ENCODE data around the gene SH3PXD2A. TPM values are rescaled to one million over a fixed set of nuclear protein-coding genes. Genes with fewer than 3 reads are reported as not detected.

The SH3PXD2A gene
- total and polyA plus RNA-seq, 12 donors = 6.9 to 44.9 (median 34.4) TPM

- H3K27me3 ChIP-seq = no peaks in the 10 kb centered on the region
- ATAC-seq (no peak), DNase-seq (no peak)
- peaks cover 0 to 51% (median 9%) of the 10 kb centered on the region in 9 donors for H3K36me3 ChIP-seq
- no peak overlapping the region for H3K27ac ChIP-seq
- no peak overlapping the region for H3K4me3 ChIP-seq
- TF ChIP-seq CTCF (IDR thresholded peaks at IDR 0.05) = no peak
- intact Hi-C loops (cut with DNase I) = loop anchor here in 4 of 10 donors (5.0 to 10.0 kb wide), 5 partner anchors 48 to 264 kb away; partner anchors contain the start of gene SH3PXD2A (in 1 of the 4)
- peaks cover 0 to 37% (median 11%) of the 10 kb centered on the region in 9 donors for H3K4me1 ChIP-seq
- 91 to 95% methylated on average over 6 of the region's 6 CpGs for WGBS, 2 donors
- no peaks in the 10 kb centered on the region for H3K9me3 ChIP-seq
Observed at GRCh38 chr10:103600325-103600724, 255.1 kb downstream of the SH3PXD2A start.

GRCh38 chr10:103599907-103600306, 255.5 kb downstream of the SH3PXD2A start:
- WGBS, 2 donors = 82% methylated on average over 6 of the region's 6 CpGs
- Histone ChIP-seq H3K4me1 (peaks cover 0 to 36% (median 11%) of the 10 kb centered on the region in 9 donors), H3K27ac (no peak overlapping the region), H3K9me3 (no peaks in the 10 kb centered on the region), H3K27me3 (no peaks in the 10 kb centered on the region), H3K36me3 (peaks cover 0 to 47% (median 5%) of the 10 kb centered on the region in 9 donors), H3K4me3 (no peak overlapping the region)
- no peak for DNase-seq
- no peak for ATAC-seq
- TF ChIP-seq CTCF (IDR thresholded peaks at IDR 0.05) = no peak
- intact Hi-C loops (cut with DNase I) = loop anchor here (2.0 to 10.0 kb wide), 10 partner anchors 48 to 285 kb away; partner anchors contain the start of gene SH3PXD2A (in 3 of the 10)

- H3K27ac ChIP-seq = no peak overlapping the region
- DNase-seq (no peak), ATAC-seq (no peak)
- H3K4me1 ChIP-seq = peaks cover 0 to 36% (median 11%) of the 10 kb centered on the region in 9 donors
- no peak for TF ChIP-seq CTCF (IDR thresholded peaks at IDR 0.05)
- intact Hi-C loops (cut with DNase I) = loop anchor here in 7 of 10 donors (2.0 to 10.0 kb wide), 6 partner anchors 88 to 286 kb away; partner anchors contain the start of gene SH3PXD2A (in 2 of the 7)
- no peaks in the 10 kb centered on the region for H3K27me3 ChIP-seq
- WGBS, 2 donors = 71 to 73% methylated on average over 3 of the region's 3 CpGs
- H3K36me3 ChIP-seq = peaks cover 0 to 43% (median 0%) of the 10 kb centered on the region in 9 donors
- H3K9me3 ChIP-seq = no peaks in the 10 kb centered on the region
- H3K4me3 ChIP-seq = no peak overlapping the region
Observed at GRCh38 chr10:103599211-103599610, 256.2 kb downstream of the SH3PXD2A start.

GRCh38 chr10:103598654-103599115, 256.7 kb downstream of the SH3PXD2A start:
- H3K9me3 ChIP-seq = no peaks in the 10 kb centered on the region
- peak; percentile 35 to 76 (median 66) for TF ChIP-seq CTCF (IDR thresholded peaks at IDR 0.05)
- H3K4me3 ChIP-seq = no peak overlapping the region
- DNase-seq (peak in 1 of 2 donors; percentile 59), ATAC-seq (peak in 6 of 8 donors; percentile 27 to 73 (median 57))
- H3K36me3 ChIP-seq = peaks cover 0 to 38% (median 0%) of the 10 kb centered on the region in 9 donors
- H3K27me3 ChIP-seq = no peaks in the 10 kb centered on the region
- intact Hi-C loops (cut with DNase I) = loop anchor here in 7 of 10 donors (2.0 to 10.0 kb wide), 6 partner anchors 88 to 286 kb away; partner anchors contain the start of gene SH3PXD2A (in 2 of the 7)
- peak overlapping the region in 2 of 10 donors; percentile 3 to 40 for H3K27ac ChIP-seq
- 54 to 58% methylated on average over 7 of the region's 7 CpGs for WGBS, 2 donors
- peaks cover 0 to 36% (median 11%) of the 10 kb centered on the region in 9 donors for H3K4me1 ChIP-seq

All from heart right ventricle (tissue), 16 donors.